Stimulated activated CD8-positive, alpha-beta memory T cell treated with anti-CD3 and anti-CD28 coated beads, Interleukin-15, amount 100 ng/mL, for 48 hours (primary cell): ENCODE measurements around the gene TMEM245.
A peak's percentile ranks its signal among the peaks of the same experiment; 100 is the strongest.
"Not testable (repeated sequence)": the region's sequence is repeated elsewhere in the genome, so short reads cannot be mapped to it uniquely, and the experiment has no call there.

Experiments
- DNase-seq, 2 donors: peaks; one replicate each; pipeline ENCODE4 v3.0.0-alpha.2; 2020; ENCODE audit warnings: low read depth in 2 of 2

The TMEM245 gene

DNA sequence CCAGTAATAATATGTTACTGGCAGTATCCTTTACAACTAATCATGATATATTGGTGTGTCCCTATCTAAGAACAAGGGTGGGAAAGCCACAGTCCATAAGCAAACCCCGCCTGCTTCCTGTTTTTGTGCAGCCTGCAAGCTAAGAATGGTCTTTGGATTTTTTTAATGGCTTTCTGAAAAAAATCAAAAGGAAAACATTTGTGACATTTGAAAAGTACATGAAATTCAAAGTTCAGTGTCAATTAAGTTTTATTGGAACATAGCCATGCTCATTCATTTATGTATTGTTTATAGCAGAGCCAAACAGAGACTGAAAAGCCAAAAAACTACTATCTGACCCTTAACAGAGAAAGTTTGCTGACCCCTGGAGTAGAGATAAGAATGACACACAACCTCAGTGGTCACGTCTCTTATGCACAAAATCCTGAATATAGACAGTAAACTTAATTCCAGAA is 12.8 kb upstream of the TMEM245 start:
- no peak for DNase-seq

DNA sequence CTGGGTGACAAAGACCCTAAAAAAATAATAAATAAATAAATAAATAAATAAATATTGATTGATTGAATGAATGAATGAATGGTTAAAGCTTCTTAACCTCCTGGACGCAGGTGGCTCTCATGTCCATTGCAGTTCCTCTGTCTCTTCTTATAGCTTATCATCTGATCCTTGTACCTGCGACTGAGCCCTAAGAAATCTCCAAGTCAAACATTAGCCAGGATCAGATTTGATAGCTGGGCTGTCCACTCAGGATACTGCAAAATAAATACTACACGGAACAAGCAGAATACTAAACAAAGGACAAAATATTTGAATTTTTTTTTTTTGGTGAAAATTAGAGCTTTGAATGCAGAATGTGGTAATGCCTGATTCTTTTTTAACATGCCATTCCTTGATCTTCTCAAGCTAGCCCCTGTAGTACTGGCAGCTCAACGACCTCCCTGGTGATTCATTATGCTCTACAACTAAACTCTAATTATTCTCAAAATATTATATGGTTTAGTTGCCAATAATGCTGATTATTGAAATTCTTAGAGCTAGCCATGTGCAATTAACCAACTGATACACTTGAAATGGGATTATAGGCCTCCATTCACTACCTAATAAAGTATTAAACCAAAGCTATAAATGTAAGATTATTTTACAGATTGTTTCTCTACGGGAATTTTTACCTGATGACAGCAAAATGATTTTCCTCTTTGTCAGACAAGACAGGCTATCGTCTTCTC is 9.9 kb upstream of the TMEM245 start:
- DNase-seq, result no peak

DNA sequence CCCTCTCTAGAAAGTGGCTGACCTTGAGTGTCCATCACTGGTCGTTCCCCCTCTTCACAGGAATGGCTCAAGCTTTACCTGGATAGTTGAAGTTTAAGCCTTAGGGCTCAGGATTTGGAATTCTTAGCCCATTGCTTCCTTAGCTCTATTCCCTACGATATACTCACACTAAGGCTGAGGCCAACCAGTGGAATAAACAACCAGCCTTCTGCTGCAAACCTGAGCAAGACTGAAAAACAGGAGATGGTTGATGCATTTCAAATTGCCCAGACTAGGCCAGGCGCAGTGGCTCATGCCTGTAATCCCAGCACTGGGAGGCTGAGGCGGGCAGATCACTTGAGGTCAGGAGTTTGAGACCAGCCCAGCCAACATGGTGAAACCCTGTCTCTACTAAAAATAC is 6.9 kb upstream of the TMEM245 start:
- not testable (repeated sequence) for DNase-seq

DNA sequence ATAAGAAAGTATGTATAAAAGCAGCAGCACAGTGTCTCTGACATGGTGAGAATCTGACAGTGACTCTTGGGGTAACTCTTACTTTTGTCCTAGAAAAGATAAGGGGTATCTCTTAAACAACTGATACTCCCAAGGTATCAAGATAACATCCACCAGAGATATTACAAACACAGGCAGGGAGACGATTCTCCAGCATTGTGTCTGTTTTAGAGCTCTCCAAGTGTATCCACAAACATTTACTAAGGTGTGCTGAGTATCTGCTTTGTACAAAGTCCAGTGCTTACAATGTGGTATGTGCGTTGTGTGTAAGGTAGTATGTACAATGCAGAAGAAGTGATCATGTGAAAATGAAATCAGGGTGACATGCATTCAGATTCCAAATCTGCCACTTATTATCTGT is 4.4 kb upstream of the TMEM245 start:
- no peak for DNase-seq

DNA sequence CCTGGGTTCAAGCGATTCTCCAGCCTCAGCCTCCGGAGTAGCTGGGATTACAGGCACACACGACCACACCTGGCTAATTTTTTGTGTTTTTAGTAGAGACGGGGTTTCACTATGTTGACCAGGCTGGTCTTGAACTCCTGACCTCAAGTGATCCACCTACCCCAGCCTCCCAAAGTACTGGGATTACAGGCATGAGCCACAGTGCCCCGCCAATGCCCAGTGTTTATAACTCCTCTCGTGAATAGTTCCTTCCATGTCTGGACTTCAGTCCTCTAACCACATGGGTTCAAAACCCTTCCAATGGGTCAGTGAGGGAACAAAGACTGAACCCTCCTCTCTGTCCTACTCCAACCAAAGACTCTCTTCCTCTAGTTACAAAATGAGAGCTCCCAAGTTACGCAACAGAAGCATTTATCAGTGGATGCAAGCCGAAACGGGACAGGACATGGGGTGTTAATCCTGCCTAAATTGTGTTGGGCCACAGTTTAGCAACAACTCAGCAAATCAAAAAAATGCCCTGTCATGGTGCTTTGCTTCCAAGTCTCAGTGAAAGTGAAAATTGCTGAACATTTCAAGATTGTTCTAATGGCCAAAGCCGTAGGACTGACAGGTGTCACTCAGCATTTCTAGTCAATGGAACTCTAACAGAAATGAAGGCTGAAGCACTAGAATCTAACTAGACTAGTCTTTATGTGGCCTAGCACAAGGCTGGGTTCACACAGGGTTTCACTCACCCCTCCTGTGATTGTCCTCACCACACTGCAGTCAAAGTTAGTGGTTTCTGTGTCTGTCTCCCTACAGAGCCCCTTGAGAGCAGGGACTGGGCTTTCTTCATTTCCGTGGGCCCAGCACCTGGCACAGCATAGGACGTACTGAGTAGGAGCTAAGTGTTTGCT is 3.2 kb upstream of the TMEM245 start:
- DNase-seq, result no peak

DNA sequence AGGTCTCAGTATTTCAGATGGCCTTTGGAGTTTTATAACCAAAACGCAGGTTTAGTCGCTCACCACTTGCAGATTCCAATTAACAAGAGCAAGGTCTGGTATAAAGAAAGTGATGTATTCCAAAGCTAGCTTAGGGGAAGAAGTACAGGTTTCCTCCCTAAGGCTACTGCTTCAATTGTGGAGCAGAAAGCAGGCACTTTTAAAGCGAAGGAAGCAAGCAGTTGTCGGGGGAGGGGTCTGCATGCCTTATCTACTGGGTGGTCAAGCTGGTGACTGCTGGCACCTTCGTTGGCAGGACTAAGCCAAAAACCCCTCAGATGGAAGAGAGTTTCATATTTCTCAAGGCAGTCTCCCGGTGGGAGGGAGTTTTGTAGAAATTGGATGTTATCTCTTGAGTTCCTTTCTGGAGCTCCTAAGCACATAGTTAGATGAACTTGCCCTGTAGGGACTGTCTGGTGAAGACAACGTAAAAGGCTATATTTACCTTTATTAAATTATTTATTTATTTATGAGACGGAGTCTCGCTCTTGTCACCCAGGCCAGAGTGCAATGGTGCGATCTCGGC is 1.6 kb upstream of the TMEM245 start:
- no peak for DNase-seq

DNA sequence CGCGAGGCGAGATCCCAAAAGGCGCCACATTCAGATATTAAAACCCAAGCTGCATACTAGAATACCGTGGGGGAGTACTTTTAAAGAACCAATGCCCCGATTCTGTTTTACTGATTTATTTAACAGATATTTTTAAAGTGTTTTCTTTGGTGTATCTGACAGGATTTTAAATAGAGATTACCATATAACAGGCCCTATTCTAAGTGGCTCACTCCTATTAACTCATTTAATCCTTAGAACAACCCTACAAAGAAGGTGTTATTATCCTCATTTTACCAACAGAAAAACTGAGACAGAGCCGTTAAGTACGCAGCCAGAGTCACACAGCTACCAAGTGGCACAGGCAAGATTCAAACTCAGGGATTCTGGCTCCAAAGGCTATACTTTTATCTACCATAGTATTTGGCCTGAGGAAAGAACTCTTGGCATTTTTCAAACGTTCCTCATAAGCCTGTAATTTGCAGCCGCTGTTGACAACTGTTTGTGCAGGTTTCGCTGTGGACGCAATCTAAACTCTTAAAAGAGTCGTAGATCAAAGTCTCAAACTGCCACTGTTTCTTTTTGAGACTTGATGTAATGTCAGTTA is 550 bp upstream of the TMEM245 start:
- DNase-seq, result no peak

DNA sequence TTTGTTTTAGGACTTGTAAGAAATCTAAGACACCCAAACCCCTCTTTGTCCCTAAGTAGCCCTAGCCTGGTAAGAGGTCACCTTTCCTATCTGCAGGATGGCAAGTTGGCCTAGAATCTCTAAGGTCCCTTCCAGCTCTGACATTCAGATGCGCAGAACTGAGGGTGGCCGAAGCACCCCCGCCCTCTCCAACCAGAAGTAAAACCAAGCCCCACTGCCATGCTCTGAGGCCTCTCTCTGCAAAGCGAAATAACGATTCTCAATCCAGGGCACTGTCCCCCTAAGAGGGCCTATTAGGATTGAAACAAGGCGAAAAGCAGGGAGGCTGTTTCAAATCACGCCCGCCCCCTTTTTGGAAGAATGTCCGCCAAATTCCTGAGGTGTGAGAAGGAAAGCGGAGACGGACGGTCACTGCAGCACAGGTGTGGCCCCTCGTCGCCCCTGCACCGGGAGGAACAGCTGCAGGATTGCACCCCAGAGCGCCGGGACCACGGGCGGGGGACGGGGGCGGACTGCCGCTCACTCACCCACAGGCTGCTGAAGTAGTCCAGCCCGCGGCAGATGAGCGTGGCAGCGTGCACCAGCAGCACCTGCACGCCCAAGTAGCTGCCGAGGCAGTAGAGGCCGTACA is 824 bp downstream of the TMEM245 start:
- no peak for DNase-seq

DNA sequence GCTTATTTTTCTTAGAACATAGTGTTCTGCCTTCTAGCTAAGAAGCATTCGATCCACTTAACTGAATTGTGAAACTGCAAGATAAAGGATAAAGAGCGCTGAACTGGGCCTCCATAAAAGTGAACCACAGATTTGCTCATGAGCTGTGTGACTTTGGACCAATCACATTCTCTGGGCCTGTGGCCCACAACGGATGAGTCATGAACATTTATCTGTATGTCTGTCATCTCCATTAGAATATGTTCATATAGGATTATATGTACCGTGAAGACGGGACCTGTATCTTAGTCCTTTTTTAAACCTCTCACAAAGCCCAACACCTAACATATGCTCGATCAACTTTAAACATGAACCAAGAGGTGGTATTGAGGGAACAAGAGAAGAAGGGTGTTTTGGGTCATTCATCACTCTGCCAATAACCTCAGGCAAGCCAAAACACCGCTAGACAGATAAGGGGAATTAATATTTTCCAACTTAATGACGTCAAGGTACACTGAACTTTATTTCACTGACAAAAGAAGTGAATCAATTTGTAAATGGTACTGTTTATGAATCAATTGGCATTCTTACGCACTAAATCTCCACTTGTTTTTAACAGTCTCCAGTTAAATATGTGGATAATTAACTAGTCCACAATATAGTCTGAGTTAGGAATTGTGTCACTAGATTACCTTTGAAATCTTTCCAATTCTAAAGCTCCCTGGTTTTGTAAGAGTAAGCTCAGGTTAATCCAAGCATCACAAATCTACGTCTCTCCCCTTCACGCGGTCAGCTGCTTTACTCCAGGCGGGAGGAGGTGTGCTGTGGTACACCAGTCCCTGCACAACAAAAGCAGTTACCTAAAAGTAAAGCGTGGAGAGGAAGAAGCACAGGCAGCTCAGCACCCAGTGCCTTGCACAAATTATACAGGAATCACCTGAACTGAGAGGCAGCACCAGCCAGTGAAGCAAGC is 1.6 kb downstream of the TMEM245 start:
- peak in 1 of 2 donors; percentile 45 for DNase-seq

DNA sequence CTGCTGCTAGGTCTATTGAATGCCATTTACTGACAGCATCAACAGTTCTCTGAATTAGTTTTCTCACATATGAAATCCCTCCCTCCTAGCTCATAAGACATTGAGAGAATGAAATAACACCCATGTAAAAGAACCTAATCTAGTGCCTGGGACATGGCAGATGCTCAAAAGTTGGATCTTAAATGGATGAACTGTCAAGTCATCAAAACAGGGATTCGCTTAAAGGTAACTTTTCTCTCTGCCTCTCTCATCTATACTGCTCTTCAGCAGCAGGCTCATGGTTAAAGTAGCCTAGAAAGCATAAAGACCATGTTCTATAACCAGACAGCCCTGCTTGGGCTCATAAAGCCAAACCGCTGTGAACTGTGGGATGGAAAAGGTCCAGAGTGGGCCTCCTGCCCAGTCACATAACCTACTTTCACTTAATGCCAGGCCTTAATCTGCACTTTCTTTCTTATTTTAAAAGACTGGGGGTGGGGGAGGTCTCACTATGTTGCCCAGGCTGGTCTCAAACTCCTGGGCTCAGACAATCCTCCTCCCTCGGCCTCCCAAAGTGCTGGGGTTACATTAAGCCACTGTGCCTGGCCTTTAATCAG is 3.7 kb downstream of the TMEM245 start:
- DNase-seq, result no peak

DNA sequence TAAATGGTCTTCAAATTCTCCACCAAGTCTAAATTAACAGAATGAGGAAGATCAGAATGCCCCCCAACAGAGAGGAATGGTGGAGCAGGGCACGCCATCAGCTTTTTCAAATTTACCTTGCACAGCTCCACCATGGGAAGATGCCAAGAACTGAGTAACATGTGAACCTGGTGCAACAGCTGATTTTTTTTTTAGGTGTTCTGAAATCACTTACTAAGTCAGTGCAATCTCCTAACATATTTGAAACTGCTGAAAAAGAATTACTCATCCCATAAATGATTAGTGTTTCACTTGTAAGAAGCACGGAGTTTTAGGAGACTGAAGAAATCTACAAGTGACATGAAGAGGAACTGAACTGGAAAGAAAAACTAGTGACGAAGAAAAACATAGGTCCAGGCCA is 5.1 kb downstream of the TMEM245 start:
- DNase-seq, result no peak

DNA sequence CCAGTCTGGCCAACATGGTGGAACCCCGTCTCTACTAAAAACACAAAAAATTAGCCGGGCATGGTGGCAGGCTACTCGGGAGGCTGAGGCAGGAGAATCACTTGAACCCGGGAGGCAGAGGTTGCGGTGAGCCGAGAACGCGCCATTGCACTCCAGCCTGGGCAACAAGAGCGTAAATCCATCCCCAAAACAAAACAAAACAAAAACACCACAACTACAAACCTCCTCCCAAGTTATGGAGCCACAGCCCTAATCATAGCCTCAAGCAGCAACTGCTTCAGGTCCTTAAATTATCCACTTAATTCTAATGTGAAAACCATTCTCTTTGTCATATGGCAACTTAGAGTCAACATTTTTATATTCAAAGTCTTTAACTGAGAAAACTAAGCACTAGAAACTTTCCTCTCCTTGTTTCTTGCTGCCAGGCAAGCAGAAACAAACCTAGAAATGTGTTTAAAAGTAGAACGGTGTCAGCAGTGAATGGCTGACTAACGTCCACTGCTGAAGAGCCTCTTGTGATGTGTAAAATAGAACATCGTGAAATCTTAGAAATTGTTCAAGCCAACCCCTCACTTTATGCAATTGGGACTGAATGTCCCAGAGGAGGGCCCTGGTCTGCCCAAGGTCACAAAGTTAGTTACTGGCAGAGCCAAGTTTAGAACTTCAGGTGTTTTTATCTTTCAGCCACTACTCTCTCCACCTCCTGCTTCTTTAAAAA is 5.7 kb downstream of the TMEM245 start:
- DNase-seq, result no peak

DNA sequence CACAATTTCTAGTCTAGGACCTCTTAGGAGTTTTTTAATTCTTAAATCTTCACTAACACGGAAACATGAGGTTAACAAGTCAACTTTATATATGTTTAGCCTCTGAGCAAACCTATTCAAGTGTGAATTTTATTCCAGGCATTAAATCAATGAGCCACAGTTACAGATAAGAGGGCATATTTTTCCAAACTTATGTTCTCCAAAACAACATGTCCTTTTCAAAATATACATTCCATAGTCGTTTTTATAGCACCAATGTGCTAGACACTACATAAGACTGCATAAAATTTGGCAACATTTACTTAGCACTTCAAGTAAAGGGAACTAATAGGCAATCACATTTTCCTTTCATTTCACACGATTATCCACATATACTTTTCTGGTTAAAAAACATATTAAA is 6.5 kb downstream of the TMEM245 start:
- DNase-seq, result no peak

DNA sequence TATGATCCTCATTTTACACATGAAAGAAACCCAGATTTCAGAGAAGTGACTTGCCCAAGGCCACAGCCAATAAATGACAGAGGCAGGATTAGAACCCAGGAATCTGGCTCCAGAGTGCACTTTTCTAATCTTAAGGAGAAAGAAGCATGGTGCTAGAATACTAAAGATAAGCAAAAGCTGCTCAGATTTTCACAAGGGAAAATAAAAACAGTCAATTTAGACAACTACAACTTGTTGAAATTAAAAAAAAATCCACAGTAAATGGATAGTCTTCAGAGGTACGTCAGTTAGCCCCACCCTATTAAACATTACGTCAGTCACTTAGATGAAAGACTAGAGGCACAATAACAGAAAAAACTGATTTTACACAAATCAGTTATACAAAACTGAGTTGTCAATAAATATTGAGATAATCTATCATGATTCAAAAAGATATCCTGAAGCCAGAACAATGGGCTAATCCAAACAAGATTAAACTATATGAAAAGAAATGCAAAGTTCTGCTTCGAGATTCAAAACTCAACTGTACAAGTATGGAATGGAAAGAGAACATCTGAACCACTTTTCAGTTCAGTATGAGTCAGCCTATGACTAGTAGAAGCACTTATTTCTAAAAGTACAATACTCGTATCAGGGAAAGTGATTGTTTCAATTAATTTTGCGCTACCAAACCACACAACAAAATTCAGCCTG is 9.3 kb downstream of the TMEM245 start:
- no peak for DNase-seq

DNA sequence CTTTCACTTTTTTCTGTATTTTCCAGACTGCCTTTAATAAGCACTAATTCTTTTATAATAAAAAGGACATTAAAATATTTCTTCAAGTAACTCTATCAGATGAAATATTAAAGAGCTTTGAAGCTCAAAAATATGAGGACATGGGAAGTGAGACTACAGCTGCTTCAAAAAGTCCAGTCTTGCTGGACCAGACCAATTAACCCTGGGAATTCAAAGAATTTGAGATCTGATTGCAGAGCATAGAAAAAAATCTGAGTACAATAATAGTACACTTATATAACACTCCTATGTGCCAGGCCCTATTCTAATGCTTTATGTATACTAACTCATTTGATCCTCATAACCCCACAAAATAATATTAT is 9.8 kb downstream of the TMEM245 start:
- DNase-seq, result no peak

DNA sequence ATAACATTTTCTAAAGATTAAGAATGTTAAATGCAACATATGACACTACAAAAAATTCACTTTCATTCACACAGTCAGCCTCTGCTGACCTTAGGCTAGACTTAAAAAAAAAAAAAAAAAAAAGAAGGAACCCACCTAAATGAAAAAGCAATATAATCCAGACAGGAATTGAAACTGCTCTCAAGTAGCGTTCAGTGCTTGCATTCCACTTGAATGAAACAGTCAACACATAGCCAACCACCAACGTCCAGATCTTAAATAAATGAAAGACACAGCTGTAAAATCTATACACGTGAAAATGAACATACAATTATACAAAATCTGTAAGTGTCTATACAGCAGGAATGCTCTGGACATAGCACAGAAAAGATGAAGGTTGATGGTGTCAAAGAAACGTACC is 11.4 kb downstream of the TMEM245 start:
- DNase-seq, result no peak

DNA sequence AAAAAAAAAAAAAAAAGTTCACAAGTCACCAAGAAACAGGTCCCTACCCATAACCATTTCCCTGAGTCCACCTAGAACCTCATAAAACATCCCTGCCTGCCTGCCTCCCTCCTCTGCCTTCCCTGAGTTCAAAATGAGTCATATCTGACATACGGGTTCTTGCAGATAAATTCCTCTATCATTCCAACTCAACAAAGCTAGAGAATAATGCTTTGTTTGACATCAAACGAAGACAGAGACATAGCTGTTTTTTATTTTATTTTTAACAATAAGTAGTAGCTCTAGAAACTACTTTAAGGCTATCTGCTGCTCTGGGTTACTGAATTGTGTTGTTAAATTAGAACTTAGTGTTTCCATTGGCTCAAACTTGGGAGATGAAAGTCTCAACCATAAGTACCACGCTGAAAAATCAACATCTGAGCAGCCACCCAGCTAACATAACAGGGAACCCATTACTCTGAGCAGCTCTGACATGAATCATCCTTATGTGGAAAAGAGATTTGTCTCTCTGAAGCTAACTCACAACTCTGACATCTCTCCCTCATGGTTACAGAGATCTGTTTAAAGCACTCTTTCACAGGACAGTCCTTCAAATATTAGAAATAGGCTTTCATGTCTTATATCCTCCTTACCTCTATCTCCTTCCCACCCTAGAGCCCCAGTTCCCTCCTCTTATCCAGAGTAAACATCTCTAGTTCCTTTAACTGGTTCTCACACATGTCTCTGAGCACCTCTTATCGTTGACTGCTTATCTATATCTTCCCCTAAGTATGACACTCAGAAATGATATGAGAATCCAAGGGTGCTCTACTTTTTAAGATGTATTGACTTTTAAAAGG is 12.1 kb downstream of the TMEM245 start:
- DNase-seq, result no peak

DNA sequence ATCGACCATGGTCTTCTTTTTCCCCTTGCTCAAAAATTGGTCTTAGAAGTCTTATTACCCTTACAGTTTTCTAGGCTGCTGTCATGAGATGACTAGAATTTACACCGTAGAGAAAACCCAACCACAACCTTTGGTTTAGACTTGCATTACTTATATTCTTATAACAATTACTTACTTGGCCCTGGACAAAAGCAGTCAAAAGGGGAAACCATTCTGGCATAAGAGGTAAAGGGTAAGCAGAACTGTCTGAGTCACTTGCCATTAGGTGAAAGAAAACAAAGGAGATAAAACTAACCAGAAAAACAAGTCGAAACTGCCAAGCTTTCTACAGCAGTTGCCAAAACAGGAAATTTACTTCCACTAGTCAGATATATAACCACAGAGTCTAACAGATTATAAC is 17.9 kb downstream of the TMEM245 start:
- DNase-seq, result no peak
